PFSK-1 (cell line): Measurements from ENCODE around the gene CYTH3.

Experiments
- FOXP2 ChIP-seq: optimal IDR thresholded peaks from 2 replicates; pipeline ENCODE3; 2011; ENCODE audit warnings: borderline replicate concordance, control low read depth, inconsistent platforms; ENCODE audit not compliant: insufficient read depth; ENCODE audit errors: extremely low read length, extremely low read depth
- POLR2AphosphoS5 ChIP-seq: IDR thresholded peaks from 2 replicates; pipeline ENCODE4 v1.6.1; 2012; ENCODE audit warnings: low read depth, mild to moderate bottlenecking, control low read depth, low read length, moderate library complexity
- REST ChIP-seq, 2 experiments: IDR thresholded peaks; 2 replicates each; pipeline versions ENCODE4 v1.6.1 to v1.8.0; 2011 to 2012; ENCODE audit warnings: low read depth in 2 of 2, low read length in 2 of 2, control low read depth in 1 of 2, inconsistent platforms in 1 of 2, mild to moderate bottlenecking in 1 of 2, moderate library complexity in 1 of 2; ENCODE audit not compliant: insufficient read depth in 1 of 2
- SIN3A ChIP-seq: IDR thresholded peaks from 2 replicates; pipeline ENCODE4 v1.6.1; 2012; ENCODE audit warnings: mild to moderate bottlenecking, low read length, moderate library complexity, borderline replicate concordance; ENCODE audit not compliant: insufficient read depth
- TAF1 ChIP-seq: IDR thresholded peaks from 2 replicates; pipeline ENCODE4 v1.6.1; 2012; ENCODE audit warnings: low read length, control low read depth, borderline replicate concordance; ENCODE audit not compliant: insufficient read depth

CYTH3 gene

GRCh38 chr7:6284055-6284400 lies 11.6 kb upstream of the CYTH3 start:
- TF ChIP-seq FOXP2 (no peak), POLR2AphosphoS5 (no peak), SIN3A (no peak), REST (IDR thresholded peaks at IDR 0.05; ENCODE audit: insufficient read depth in 1 of 2, low read depth in 2 of 2, low read length in 2 of 2) (no peak), TAF1 (no peak)

- TF ChIP-seq SIN3A (no peak), POLR2AphosphoS5 (no peak), REST (IDR thresholded peaks at IDR 0.05; ENCODE audit: insufficient read depth in 1 of 2, low read depth in 2 of 2, low read length in 2 of 2) (no peak), TAF1 (no peak), FOXP2 (no peak)
Observed at GRCh38 chr7:6279937-6280336, 7.5 kb upstream of the CYTH3 start.

GRCh38 chr7:6279341-6279740 lies 6.9 kb upstream of the CYTH3 start:
- TF ChIP-seq POLR2AphosphoS5 (no peak), FOXP2 (no peak), SIN3A (no peak), TAF1 (no peak), REST (IDR thresholded peaks at IDR 0.05; ENCODE audit: insufficient read depth in 1 of 2, low read depth in 2 of 2, low read length in 2 of 2) (no peak)

- TF ChIP-seq REST (IDR thresholded peaks at IDR 0.05; ENCODE audit: insufficient read depth in 1 of 2, low read depth in 2 of 2, low read length in 2 of 2) (no peak), POLR2AphosphoS5 (no peak), FOXP2 (no peak), SIN3A (no peak), TAF1 (no peak)
Observed at GRCh38 chr7:6278749-6279310, 6.4 kb upstream of the CYTH3 start.

- no peak for TF ChIP-seq TAF1
- no peak for TF ChIP-seq SIN3A
- TF ChIP-seq REST (IDR thresholded peaks at IDR 0.05; ENCODE audit: insufficient read depth in 1 of 2, low read depth in 2 of 2, low read length in 2 of 2) = no peak
- TF ChIP-seq POLR2AphosphoS5 = no peak
- no peak for TF ChIP-seq FOXP2
Observed at GRCh38 chr7:6277476-6277875, 5.1 kb upstream of the CYTH3 start.
